GM12874 (cell line): ENCODE results near the gene TSC22D1.

Experiments used
- CTCF ChIP-seq: IDR thresholded peaks from 2 replicates; pipeline ENCODE4 v1.5.1; 2011; ENCODE audit warnings: low read depth, mild to moderate bottlenecking, control low read depth, low read length, moderate library complexity; ENCODE audit not compliant: insufficient read depth

TSC22D1 gene

GRCh38 chr13:44399074-44399473 is 177.1 kb downstream of the TSC22D1 start:
- no peak for TF ChIP-seq CTCF

- TF ChIP-seq CTCF, result no peak
Observed at GRCh38 chr13:44398606-44399005, 177.5 kb downstream of the TSC22D1 start.

- TF ChIP-seq CTCF, result no peak
Observed at GRCh38 chr13:44397766-44398223, 178.3 kb downstream of the TSC22D1 start.

GRCh38 chr13:44396701-44397580 is 179.2 kb downstream of the TSC22D1 start:
- no peak for TF ChIP-seq CTCF

GRCh38 chr13:44395976-44396694 is 180.0 kb downstream of the TSC22D1 start:
- TF ChIP-seq CTCF, result no peak

- TF ChIP-seq CTCF, result no peak
Observed at GRCh38 chr13:44394658-44395057, 181.5 kb downstream of the TSC22D1 start.

- no peak for TF ChIP-seq CTCF
Observed at GRCh38 chr13:44393391-44393790, 182.7 kb downstream of the TSC22D1 start.
